ENCODE measurements around the gene MAP2K3. TPM values are rescaled to one million over a fixed set of nuclear protein-coding genes. Genes with fewer than 3 reads are reported as not detected.

MAP2K3 gene
- polyA plus RNA-seq, 3 donors: 107 to 166 (median 164) TPM

DNA sequence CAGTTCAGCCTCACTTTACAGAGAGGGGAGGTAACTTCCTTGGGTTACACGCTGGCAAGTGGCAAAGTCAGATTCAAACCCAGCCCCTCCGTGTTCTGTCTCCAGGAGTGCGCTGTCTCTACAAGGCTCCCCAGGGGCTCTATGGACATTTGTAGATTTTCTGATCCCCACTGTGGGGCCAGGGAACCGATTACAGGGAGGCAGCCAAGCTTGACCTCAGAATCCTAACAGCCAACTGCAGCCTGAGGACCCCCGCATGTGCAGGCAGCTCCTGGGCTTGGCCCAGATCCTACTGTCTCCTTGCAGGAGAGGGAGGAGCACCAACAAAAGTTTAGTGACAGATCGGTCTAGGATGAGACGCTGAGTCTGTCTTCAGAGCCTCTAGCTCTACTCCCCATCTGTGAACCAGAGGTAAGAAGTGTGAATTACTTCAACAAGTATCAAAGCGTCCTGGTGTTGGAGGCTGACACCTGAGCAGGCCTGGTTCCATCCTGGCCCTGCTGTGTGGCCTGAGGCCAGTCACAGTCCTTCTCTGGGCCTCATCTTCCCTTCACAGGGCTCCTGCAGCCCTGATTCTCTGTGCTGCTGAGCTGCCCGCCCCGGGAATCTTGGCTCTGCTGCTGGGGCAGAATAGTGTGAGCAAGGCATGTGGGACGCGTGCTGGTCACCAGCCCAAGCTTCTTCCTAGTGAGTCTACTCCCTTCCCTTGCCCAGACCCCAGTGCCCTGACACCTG is 22.1 kb upstream of the MAP2K3 start:
- Histone ChIP-seq H3K27ac (ENCODE audit: low read depth in 1 of 2, low read length in 2 of 2) (no peak overlapping the region), H3K79me2 (ENCODE audit: insufficient read depth, low read length) (no peaks in the 10 kb centered on the region), H3K4me1 (ENCODE audit: control insufficient read depth in 1 of 2, insufficient read depth in 2 of 2, low read length in 2 of 2) (no peaks in the 10 kb centered on the region), H3K36me3 (replicated peaks in 1 of 2; ENCODE audit: control insufficient read depth in 1 of 2, insufficient read depth in 2 of 2, low read length in 2 of 2) (no peaks in the 10 kb centered on the region), H2AFZ (ENCODE audit: insufficient read depth, low read depth, low read length, poor library complexity, severe bottlenecking) (no peak overlapping the region), H3K27me3 (ENCODE audit: control insufficient read depth in 2 of 2, insufficient read depth in 2 of 2, low read length in 2 of 2) (no peaks in the 10 kb centered on the region), H4K20me1 (ENCODE audit: insufficient read depth, low read length) (no peaks in the 10 kb centered on the region), H3K9ac (ENCODE audit: insufficient read depth, low read length, poor library complexity, severe bottlenecking) (no peak overlapping the region), H3K4me3 (replicated peaks in 1 of 3; ENCODE audit: low read depth in 2 of 3, low read length in 3 of 3) (no peak overlapping the region), H3K9me3 (replicated peaks in 1 of 2; ENCODE audit: control insufficient read depth in 1 of 2, insufficient read depth in 1 of 2, low read length in 2 of 2) (no peaks in the 10 kb centered on the region), H3K4me2 (replicated peaks; ENCODE audit: extremely low read depth, low read length, poor library complexity, severe bottlenecking) (no peak overlapping the region)
- H3K4me3 Mint-ChIP-seq: no peak overlapping the region
- WGBS (ENCODE audit: insufficient coverage): 93% methylated on average over 9 of the region's 12 CpGs
- H3K27me3 Mint-ChIP-seq (ENCODE audit: low read depth in 3 of 3): peaks cover under 1 to 12% (median 3%) of the 10 kb centered on the region in 3 donors
- TF ChIP-seq, protein P1, sequence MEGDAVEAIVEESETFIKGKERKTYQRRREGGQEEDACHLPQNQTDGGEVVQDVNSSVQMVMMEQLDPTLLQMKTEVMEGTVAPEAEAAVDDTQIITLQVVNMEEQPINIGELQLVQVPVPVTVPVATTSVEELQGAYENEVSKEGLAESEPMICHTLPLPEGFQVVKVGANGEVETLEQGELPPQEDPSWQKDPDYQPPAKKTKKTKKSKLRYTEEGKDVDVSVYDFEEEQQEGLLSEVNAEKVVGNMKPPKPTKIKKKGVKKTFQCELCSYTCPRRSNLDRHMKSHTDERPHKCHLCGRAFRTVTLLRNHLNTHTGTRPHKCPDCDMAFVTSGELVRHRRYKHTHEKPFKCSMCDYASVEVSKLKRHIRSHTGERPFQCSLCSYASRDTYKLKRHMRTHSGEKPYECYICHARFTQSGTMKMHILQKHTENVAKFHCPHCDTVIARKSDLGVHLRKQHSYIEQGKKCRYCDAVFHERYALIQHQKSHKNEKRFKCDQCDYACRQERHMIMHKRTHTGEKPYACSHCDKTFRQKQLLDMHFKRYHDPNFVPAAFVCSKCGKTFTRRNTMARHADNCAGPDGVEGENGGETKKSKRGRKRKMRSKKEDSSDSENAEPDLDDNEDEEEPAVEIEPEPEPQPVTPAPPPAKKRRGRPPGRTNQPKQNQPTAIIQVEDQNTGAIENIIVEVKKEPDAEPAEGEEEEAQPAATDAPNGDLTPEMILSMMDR (IDR thresholded peaks at IDR 0.05): no peak
- H3K9me3 Mint-ChIP-seq: peaks cover 0 to 1% (median 0%) of the 10 kb centered on the region in 7 donors
- no peaks in the 10 kb centered on the region for H3K4me1 Mint-ChIP-seq
- H3K27ac Mint-ChIP-seq: no peak overlapping the region
- H3K36me3 Mint-ChIP-seq: no peaks in the 10 kb centered on the region
- no peak for DNase-seq
- intact Hi-C loops (cut with micrococcal nuclease): no loop called here

DNA sequence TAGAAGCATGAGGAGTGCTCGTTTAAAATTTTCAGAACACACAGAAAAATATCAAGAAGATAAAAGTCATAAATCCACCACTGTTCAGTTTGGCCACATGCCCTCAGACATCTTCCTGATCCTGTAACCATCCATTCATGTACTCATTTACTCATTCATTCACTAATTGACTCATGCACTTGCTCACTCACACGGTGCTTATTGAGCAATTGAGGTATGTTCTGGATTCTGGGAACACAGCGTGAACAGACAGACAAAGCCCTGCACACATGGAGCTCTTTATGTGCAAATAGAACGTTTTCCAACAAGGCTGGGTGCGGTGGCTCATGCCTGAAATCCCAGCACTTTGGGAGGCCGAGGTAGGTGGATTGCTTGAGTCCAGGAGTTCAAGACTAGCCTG is 21.1 kb upstream of the MAP2K3 start:
- Histone ChIP-seq H3K9ac (ENCODE audit: insufficient read depth, low read length, poor library complexity, severe bottlenecking) (no peak overlapping the region), H2AFZ (ENCODE audit: insufficient read depth, low read depth, low read length, poor library complexity, severe bottlenecking) (no peak overlapping the region), H3K27ac (ENCODE audit: low read depth in 1 of 2, low read length in 2 of 2) (no peak overlapping the region), H3K9me3 (replicated peaks in 1 of 2; ENCODE audit: control insufficient read depth in 1 of 2, insufficient read depth in 1 of 2, low read length in 2 of 2) (no peaks in the 10 kb centered on the region), H4K20me1 (ENCODE audit: insufficient read depth, low read length) (no peaks in the 10 kb centered on the region), H3K79me2 (ENCODE audit: insufficient read depth, low read length) (no peaks in the 10 kb centered on the region), H3K4me1 (ENCODE audit: control insufficient read depth in 1 of 2, insufficient read depth in 2 of 2, low read length in 2 of 2) (no peaks in the 10 kb centered on the region), H3K36me3 (replicated peaks in 1 of 2; ENCODE audit: control insufficient read depth in 1 of 2, insufficient read depth in 2 of 2, low read length in 2 of 2) (no peaks in the 10 kb centered on the region), H3K4me3 (replicated peaks in 1 of 3; ENCODE audit: low read depth in 2 of 3, low read length in 3 of 3) (no peak overlapping the region), H3K27me3 (ENCODE audit: control insufficient read depth in 2 of 2, insufficient read depth in 2 of 2, low read length in 2 of 2) (no peaks in the 10 kb centered on the region), H3K4me2 (replicated peaks; ENCODE audit: extremely low read depth, low read length, poor library complexity, severe bottlenecking) (no peak overlapping the region)
- no peak overlapping the region for H3K4me3 Mint-ChIP-seq
- H3K9me3 Mint-ChIP-seq: no peaks in the 10 kb centered on the region
- peaks cover 0 to 13% (median 2%) of the 10 kb centered on the region in 3 donors for H3K27me3 Mint-ChIP-seq (ENCODE audit: low read depth in 3 of 3)
- WGBS (ENCODE audit: insufficient coverage): 67% methylated on average over 3 of the region's 6 CpGs
- H3K27ac Mint-ChIP-seq: no peak overlapping the region
- intact Hi-C loops (cut with micrococcal nuclease): no loop called here
- TF ChIP-seq, protein P1 (IDR thresholded peaks at IDR 0.05): no peak
- no peaks in the 10 kb centered on the region for H3K4me1 Mint-ChIP-seq
- H3K36me3 Mint-ChIP-seq: no peaks in the 10 kb centered on the region
- no peak for DNase-seq
